ENCODE results near the gene GDPGP1. TPM values are rescaled to one million over a fixed set of nuclear protein-coding genes. Genes with fewer than 3 reads are reported as not detected.
A peak's percentile ranks its signal among the peaks of the same experiment; 100 is the strongest.
"Not testable (repeated sequence)": the region's sequence is repeated elsewhere in the genome, so short reads cannot be mapped to it uniquely, and the experiment has no call there.

GDPGP1 gene
- total and polyA plus RNA-seq, 3 experiments from 2014 or later: 0.85 to 11.6 (median 10.3) TPM

- not testable (repeated sequence) for H3K27ac ChIP-seq (ENCODE audit: low read depth, low read length); DNase-seq; H3K9me3 Mint-ChIP-seq; H3K27ac Mint-ChIP-seq; H3K27me3 ChIP-seq (ENCODE audit: insufficient read depth, low read length, poor library complexity, severe bottlenecking); H3K36me3 ChIP-seq (ENCODE audit: insufficient read depth, low read length); H3K27me3 Mint-ChIP-seq; H3K4me3 ChIP-seq (ENCODE audit: low read length); H3K9me3 ChIP-seq (ENCODE audit: low read length); H3K36me3 Mint-ChIP-seq; H3K4me3 Mint-ChIP-seq
- H3K4me1 Mint-ChIP-seq: peaks cover 10 to 21% (median 16%) of the 10 kb centered on the region in 3 donors
- ChIA-PET POLR2A (interaction anchor here (0.6 kb wide), 2 partner anchors 27 to 440 kb away, joined by 3 to 6 read pairs; partner anchors contain the start of genes CIB1 and GDPGP1), CTCF (interaction anchor here (4.1 kb wide), 1 partner anchor 11 kb away, joined by 14 read pairs; the partner anchor contains the start of gene TTLL13)
- peaks cover 11% of the 10 kb centered on the region for H3K4me1 ChIP-seq (ENCODE audit: insufficient read depth, low read length)
Measured at GRCh38 chr15:90260731-90261130, 26.7 kb downstream of the GDPGP1 start.

- CTCF ChIA-PET: interaction anchor here (1.3 to 4.1 kb wide), 2 partner anchors 12 to 670 kb away, joined by 3 to 14 read pairs; partner anchors contain the start of gene TTLL13
- Mint-ChIP-seq H3K27me3 (peaks cover 3% of the 10 kb centered on the region in 2 donors), H3K36me3 (peaks cover 0 to 12% (median 4%) of the 10 kb centered on the region in 3 donors), H3K9me3 (no peaks in the 10 kb centered on the region), H3K4me1 (peaks cover 20 to 26% (median 21%) of the 10 kb centered on the region in 3 donors), H3K27ac (peak overlapping the region in 1 of 8 donors; percentile 34), H3K4me3 (peak overlapping the region in 1 of 7 donors; percentile 24)
- POLR2A ChIA-PET: interaction anchor here (0.7 kb wide), 1 partner anchor 23 kb away, joined by 3 read pairs; no protein-coding TSS in a partner anchor
- no peaks in the 10 kb centered on the region for H3K9me3 ChIP-seq (ENCODE audit: low read length)
- H3K4me3 ChIP-seq (ENCODE audit: low read length): no peak overlapping the region
- no peaks in the 10 kb centered on the region for H3K36me3 ChIP-seq (ENCODE audit: insufficient read depth, low read length)
- no peaks in the 10 kb centered on the region for H3K27me3 ChIP-seq (ENCODE audit: insufficient read depth, low read length, poor library complexity, severe bottlenecking)
- no peak overlapping the region for H3K27ac ChIP-seq (ENCODE audit: low read depth, low read length)
- peaks cover 15% of the 10 kb centered on the region for H3K4me1 ChIP-seq (ENCODE audit: insufficient read depth, low read length)
- no peak for DNase-seq
Measured at GRCh38 chr15:90261811-90262210, 27.8 kb downstream of the GDPGP1 start.

GRCh38 chr15:90262426-90262825 lies 28.4 kb downstream of the GDPGP1 start:
- no peaks in the 10 kb centered on the region for H3K9me3 ChIP-seq (ENCODE audit: low read length)
- no peak overlapping the region for H3K27ac ChIP-seq (ENCODE audit: low read depth, low read length)
- no peak for DNase-seq
- H3K27me3 ChIP-seq (ENCODE audit: insufficient read depth, low read length, poor library complexity, severe bottlenecking): no peaks in the 10 kb centered on the region
- H3K27ac Mint-ChIP-seq: peak overlapping the region in 3 of 8 donors; percentile 4 to 35 (median 34)
- POLR2A ChIA-PET: no interaction called here
- H3K27me3 Mint-ChIP-seq: no peaks in the 10 kb centered on the region
- peaks cover 21% of the 10 kb centered on the region for H3K4me1 ChIP-seq (ENCODE audit: insufficient read depth, low read length)
- H3K36me3 ChIP-seq (ENCODE audit: insufficient read depth, low read length): no peaks in the 10 kb centered on the region
- CTCF ChIA-PET: interaction anchor here (1.3 to 4.1 kb wide), 2 partner anchors 12 to 669 kb away, joined by 3 to 14 read pairs; partner anchors contain the start of gene TTLL13
- H3K4me3 Mint-ChIP-seq: peak overlapping the region in 3 of 7 donors; percentile 47 to 87 (median 58)
- peaks cover 0 to 15% (median 0%) of the 10 kb centered on the region in 3 donors for H3K36me3 Mint-ChIP-seq
- peaks cover 27 to 32% (median 27%) of the 10 kb centered on the region in 3 donors for H3K4me1 Mint-ChIP-seq
- H3K9me3 Mint-ChIP-seq: no peaks in the 10 kb centered on the region
- no peak overlapping the region for H3K4me3 ChIP-seq (ENCODE audit: low read length)

GRCh38 chr15:90264671-90265070 lies 30.7 kb downstream of the GDPGP1 start:
- CTCF ChIA-PET: no interaction called here
- Histone ChIP-seq H3K4me3 (ENCODE audit: low read length) (peak overlapping the region; percentile 87), H3K27ac (ENCODE audit: low read depth, low read length) (peak overlapping the region; percentile 96), H3K9me3 (ENCODE audit: low read length) (no peaks in the 10 kb centered on the region), H3K4me1 (ENCODE audit: insufficient read depth, low read length) (peaks cover 37% of the 10 kb centered on the region), H3K27me3 (ENCODE audit: insufficient read depth, low read length, poor library complexity, severe bottlenecking) (no peaks in the 10 kb centered on the region), H3K36me3 (ENCODE audit: insufficient read depth, low read length) (peaks cover 3% of the 10 kb centered on the region)
- Mint-ChIP-seq H3K27ac (peak overlapping the region; percentile 95 to 100 (median 100)), H3K27me3 (no peaks in the 10 kb centered on the region), H3K9me3 (no peaks in the 10 kb centered on the region), H3K4me1 (peaks cover 39 to 48% (median 47%) of the 10 kb centered on the region in 3 donors), H3K4me3 (peak overlapping the region; percentile 94 to 99 (median 96)), H3K36me3 (peaks cover 0 to 29% (median 8%) of the 10 kb centered on the region in 3 donors)
- POLR2A ChIA-PET: no interaction called here
- peak in 1 of 5 donors; percentile 15 for DNase-seq

DNA sequence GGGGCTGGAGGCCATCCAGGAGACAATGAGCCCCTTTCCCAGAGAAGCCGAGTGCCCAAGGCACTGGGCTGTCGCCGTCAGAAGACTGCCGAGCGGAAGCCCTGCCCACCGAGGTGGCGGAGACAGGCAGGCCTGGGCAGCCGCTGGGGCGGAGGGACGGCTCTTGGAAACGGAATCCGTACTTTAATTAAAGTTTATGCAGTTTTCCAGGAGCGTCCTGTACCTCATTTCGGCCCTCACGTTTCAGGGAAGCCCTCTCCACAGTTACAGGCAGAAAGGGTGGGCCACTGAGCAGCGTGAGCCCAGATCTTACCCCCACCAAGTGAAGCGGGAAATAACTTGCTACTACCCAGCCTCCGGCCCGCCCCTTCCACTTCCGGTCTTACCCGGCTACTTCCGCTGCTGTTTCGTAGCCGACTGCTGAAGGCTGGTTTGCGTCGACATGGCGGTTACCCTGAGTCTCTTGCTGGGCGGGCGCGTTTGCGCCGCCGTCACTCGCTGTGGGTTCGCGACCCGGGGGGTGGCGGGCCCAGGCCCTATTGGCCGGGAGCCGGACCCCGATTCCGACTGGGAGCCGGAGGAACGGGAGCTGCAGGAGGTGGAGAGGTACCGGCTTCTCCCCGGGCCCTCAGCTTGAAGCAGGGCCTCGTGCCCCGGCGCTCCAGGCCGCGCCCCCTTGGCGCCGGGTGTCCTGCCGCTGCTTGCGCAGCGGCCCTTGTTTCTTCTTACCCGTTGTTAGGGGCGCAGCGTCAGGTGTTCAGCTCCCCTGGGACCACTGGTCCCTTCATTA lies 31.5 kb downstream of the GDPGP1 start, which contains the start of gene NGRN:
TSS of gene NGRN (plus strand) at position 402 of the 790 bp plus-strand sequence. CDS start at position 443, 41 bp downstream.
- Histone ChIP-seq H3K36me3 (ENCODE audit: insufficient read depth, low read length) (peaks cover 11% of the 10 kb centered on the region), H3K27me3 (ENCODE audit: insufficient read depth, low read length, poor library complexity, severe bottlenecking) (no peaks in the 10 kb centered on the region), H3K4me3 (ENCODE audit: low read length) (peak within 1 kb of the TSS; percentile 87), H3K27ac (ENCODE audit: low read depth, low read length) (peak within 1 kb of the TSS; percentile 96), H3K4me1 (ENCODE audit: insufficient read depth, low read length) (peaks cover 44% of the 10 kb centered on the region), H3K9me3 (ENCODE audit: low read length) (no peaks in the 10 kb centered on the region)
- Mint-ChIP-seq H3K27ac (peak within 1 kb of the TSS; percentile 95 to 100 (median 100)), H3K4me1 (peaks cover 47 to 56% (median 53%) of the 10 kb centered on the region in 3 donors), H3K9me3 (no peaks in the 10 kb centered on the region), H3K36me3 (peaks cover 3 to 37% (median 15%) of the 10 kb centered on the region in 3 donors), H3K27me3 (no peaks in the 10 kb centered on the region), H3K4me3 (peak within 1 kb of the TSS; percentile 94 to 99 (median 96))
- ChIA-PET POLR2A (interaction anchor here (0.6 to 1.8 kb wide), 8 partner anchors 32 to 667 kb away, joined by 3 to 15 read pairs (median 5); partner anchors contain the start of genes CIB1, GDPGP1, HDDC3 and IQGAP1), CTCF (interaction anchor here (1.0 to 1.6 kb wide), 5 partner anchors 32 to 666 kb away, joined by 3 to 8 read pairs (median 5); partner anchors contain the start of genes CIB1, GDPGP1 and HDDC3)
- peak; percentile 85 to 95 (median 92) for DNase-seq

DNA sequence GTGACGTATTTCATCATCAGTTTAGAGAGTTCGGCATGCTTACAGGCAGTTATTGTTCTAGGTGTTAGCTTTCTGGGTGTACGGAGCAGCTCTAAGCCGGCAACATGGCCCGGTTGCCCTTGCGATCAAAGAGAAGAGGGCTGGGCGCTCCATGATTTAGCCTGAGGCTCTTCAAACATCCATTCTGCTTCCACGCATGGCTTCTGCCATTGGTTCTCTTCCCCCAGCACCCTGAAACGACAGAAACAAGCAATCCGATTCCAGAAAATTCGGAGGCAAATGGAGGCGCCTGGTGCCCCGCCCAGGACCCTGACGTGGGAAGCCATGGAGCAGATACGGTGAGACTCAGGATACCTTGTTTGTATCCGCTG lies 32.0 kb downstream of the GDPGP1 start:
- POLR2A ChIA-PET: interaction anchor here (0.5 to 1.8 kb wide), 9 partner anchors 32 to 666 kb away, joined by 3 to 15 read pairs (median 4); partner anchors contain the start of genes CIB1, GDPGP1, HDDC3 and IQGAP1
- peaks cover 45% of the 10 kb centered on the region for H3K4me1 ChIP-seq (ENCODE audit: insufficient read depth, low read length)

GRCh38 chr15:90266485-90266884 lies 32.5 kb downstream of the GDPGP1 start:
- peaks cover 54 to 66% (median 62%) of the 10 kb centered on the region in 3 donors for H3K4me1 Mint-ChIP-seq
- H3K4me1 ChIP-seq (ENCODE audit: insufficient read depth, low read length): peaks cover 49% of the 10 kb centered on the region
- no peaks in the 10 kb centered on the region for H3K27me3 Mint-ChIP-seq
- no peaks in the 10 kb centered on the region for H3K9me3 Mint-ChIP-seq
- ChIA-PET POLR2A (interaction anchor here (0.5 to 1.8 kb wide), 6 partner anchors 33 to 220 kb away, joined by 3 to 15 read pairs (median 6); partner anchors contain the start of genes CIB1, GDPGP1 and SEMA4B), CTCF (interaction anchor here (1.0 to 1.6 kb wide), 5 partner anchors 33 to 665 kb away, joined by 3 to 8 read pairs (median 5); partner anchors contain the start of genes CIB1, GDPGP1 and HDDC3)
- peaks cover 21% of the 10 kb centered on the region for H3K36me3 ChIP-seq (ENCODE audit: insufficient read depth, low read length)
- H3K27me3 ChIP-seq (ENCODE audit: insufficient read depth, low read length, poor library complexity, severe bottlenecking): no peaks in the 10 kb centered on the region
- H3K4me3 ChIP-seq (ENCODE audit: low read length): peak overlapping the region; percentile 87
- peak in 2 of 5 donors; percentile 5 to 12 for DNase-seq
- H3K27ac Mint-ChIP-seq: peak overlapping the region; percentile 95 to 100 (median 100)
- H3K27ac ChIP-seq (ENCODE audit: low read depth, low read length): peak overlapping the region; percentile 96
- peaks cover 4 to 48% (median 18%) of the 10 kb centered on the region in 3 donors for H3K36me3 Mint-ChIP-seq
- H3K9me3 ChIP-seq (ENCODE audit: low read length): no peaks in the 10 kb centered on the region
- H3K4me3 Mint-ChIP-seq: peak overlapping the region; percentile 94 to 99 (median 96)

More for the DNA sequence above, 32.0 kb downstream of the GDPGP1 start:
- Histone ChIP-seq H3K9me3 (ENCODE audit: low read length) (no peaks in the 10 kb centered on the region), H3K36me3 (ENCODE audit: insufficient read depth, low read length) (peaks cover 17% of the 10 kb centered on the region), H3K27ac (ENCODE audit: low read depth, low read length) (peak overlapping the region; percentile 96), H3K4me3 (ENCODE audit: low read length) (peak overlapping the region; percentile 87), H3K27me3 (ENCODE audit: insufficient read depth, low read length, poor library complexity, severe bottlenecking) (no peaks in the 10 kb centered on the region)
- DNase-seq: peak in 3 of 5 donors; percentile 8 to 61 (median 54)
- H3K9me3 Mint-ChIP-seq: no peaks in the 10 kb centered on the region
- H3K27me3 Mint-ChIP-seq: no peaks in the 10 kb centered on the region
- peak overlapping the region; percentile 94 to 99 (median 96) for H3K4me3 Mint-ChIP-seq
- CTCF ChIA-PET: interaction anchor here (1.0 to 1.6 kb wide), 5 partner anchors 32 to 666 kb away, joined by 3 to 8 read pairs (median 5); partner anchors contain the start of genes CIB1, GDPGP1 and HDDC3
- H3K27ac Mint-ChIP-seq: peak overlapping the region; percentile 95 to 100 (median 100)
- H3K4me1 Mint-ChIP-seq: peaks cover 50 to 62% (median 58%) of the 10 kb centered on the region in 3 donors
- peaks cover 4 to 43% (median 16%) of the 10 kb centered on the region in 3 donors for H3K36me3 Mint-ChIP-seq
